Suppressor macrophage treated with lipopolysaccharide for 4 hours (primary cell): ENCODE data around the gene CLTCL1.
"Not testable (repeated sequence)": the region's sequence is repeated elsewhere in the genome, so short reads cannot be mapped to it uniquely, and the experiment has no call there.

Experiments used
- DNase-seq: peaks from one replicate; pipeline ENCODE4 v3.0.0-alpha.2; 2020

The CLTCL1 gene

GRCh38 chr22:19174106-19175025, 117.2 kb downstream of the CLTCL1 start:
- DNase-seq: peak; percentile 15

GRCh38 chr22:19173047-19174035, 118.2 kb downstream of the CLTCL1 start:
- DNase-seq: no peak

GRCh38 chr22:19172213-19173046, 119.1 kb downstream of the CLTCL1 start:
- no peak for DNase-seq

GRCh38 chr22:19169947-19170318, 121.6 kb downstream of the CLTCL1 start:
- DNase-seq: no peak

GRCh38 chr22:19169002-19169946, 122.2 kb downstream of the CLTCL1 start:
- DNase-seq: no peak

GRCh38 chr22:19168088-19168890, 123.2 kb downstream of the CLTCL1 start:
- no peak for DNase-seq

GRCh38 chr22:19167106-19167869, 124.2 kb downstream of the CLTCL1 start:
- DNase-seq: no peak

- no peak for DNase-seq
Observed at GRCh38 chr22:19166421-19166820, 125.1 kb downstream of the CLTCL1 start.

GRCh38 chr22:19164425-19164824, 127.1 kb downstream of the CLTCL1 start:
- DNase-seq: no peak

- not testable (repeated sequence) for DNase-seq
Observed at GRCh38 chr22:19158649-19159048, 132.9 kb downstream of the CLTCL1 start.

- not testable (repeated sequence) for DNase-seq
Observed at GRCh38 chr22:19156109-19156508, 135.4 kb downstream of the CLTCL1 start.

- DNase-seq: no peak
Observed at GRCh38 chr22:19152942-19153883, 138.3 kb downstream of the CLTCL1 start.

GRCh38 chr22:19151329-19152191, 140.0 kb downstream of the CLTCL1 start:
- DNase-seq: no peak

GRCh38 chr22:19150482-19151328, 140.8 kb downstream of the CLTCL1 start:
- no peak for DNase-seq

- no peak for DNase-seq
Observed at GRCh38 chr22:19149991-19150390, 141.5 kb downstream of the CLTCL1 start, which contains the start of gene GSC2. TSS of gene GSC2 (minus strand) at chr22:19150292. CDS start at chr22:19150283, 9 bp downstream.
